ENCODE measurements around the gene MREG. TPM values are rescaled to one million over a fixed set of nuclear protein-coding genes. Genes with fewer than 3 reads are reported as not detected.

The MREG gene
- total and polyA plus RNA-seq, 10 of the 15 experiments (the other 5 are each of a cell fraction or from before 2014, with no cell fraction given): 6.9 to 45.0 (median 28.5) TPM

DNA sequence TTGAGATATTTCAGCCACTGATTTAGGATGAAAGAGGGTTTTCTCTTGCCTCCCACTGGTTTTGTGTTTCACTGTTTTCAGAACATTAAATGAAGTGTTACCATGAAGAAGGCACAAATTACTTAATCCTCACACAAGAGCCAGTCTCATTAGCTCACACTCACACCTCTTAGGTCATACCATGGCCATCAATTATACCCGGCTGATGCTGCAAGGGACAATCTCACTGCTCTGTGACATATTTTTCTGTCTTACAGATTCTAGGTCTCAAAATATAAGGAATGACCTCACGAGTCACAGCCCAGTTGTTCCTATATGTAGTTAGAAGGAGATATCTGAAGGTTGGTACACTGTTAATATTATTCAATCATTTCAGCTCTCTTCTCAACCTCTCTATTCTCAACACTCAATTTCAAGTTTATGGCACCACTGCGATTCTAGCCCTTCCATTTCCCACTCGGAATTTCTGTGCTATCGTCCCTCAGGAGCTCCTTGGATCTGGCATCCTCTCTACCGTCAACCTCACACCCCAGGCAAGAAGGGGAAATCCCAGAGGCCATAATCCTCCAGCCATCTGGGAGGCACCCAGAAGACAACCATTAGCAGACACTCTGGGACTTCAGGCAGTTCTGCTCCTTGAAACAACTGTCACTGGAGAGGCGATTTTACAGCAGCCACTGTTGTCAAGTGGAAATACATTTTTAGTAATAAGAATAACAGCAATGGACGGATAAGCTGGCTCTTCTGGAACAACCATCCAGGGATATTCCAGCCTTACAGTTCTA is 101.9 kb downstream of the MREG start:
- WGBS (ENCODE audit: insufficient coverage, insufficient replicate concordance, low lambda C conversion rate, missing lambda C conversion rate): 44% methylated on average over 8 of the region's 8 CpGs
- H3K27ac ChIP-seq (ENCODE audit: control insufficient read depth, insufficient read depth): no peak overlapping the region
- FAIRE-seq: no peak
- no peak for ATAC-seq
- no peak overlapping the region for H3K4me2 ChIP-seq (ENCODE audit: control insufficient read depth, insufficient read depth)
- in situ Hi-C loops (cut with MboI): loop anchor here (25.0 kb wide), 1 partner anchor 449 kb away; no protein-coding TSS in a partner anchor
- DNase-seq (ENCODE audit: low read depth, low spot score): no peak
- RAD21 ChIA-PET (ENCODE audit: unreplicated experiment): interaction anchor here (1.0 to 3.8 kb wide), 5 partner anchors 10 to 344 kb away, joined by 3 to 23 read pairs (median 5); no protein-coding TSS in a partner anchor
- no TSS peak for BruUV-seq (replicated peaks)
- CTCF ChIA-PET: interaction anchor here (4.8 kb wide), 1 partner anchor 9 kb away, joined by 16 read pairs; no protein-coding TSS in a partner anchor
- SMC1A ChIA-PET (ENCODE audit: uncharacterized antibody, unreplicated experiment): interaction anchor here (0.8 to 15.1 kb wide), 10 partner anchors 9 to 185 kb away, joined by 3 to 185 read pairs (median 7); no protein-coding TSS in a partner anchor
- no peaks in the 10 kb centered on the region for H3K79me2 ChIP-seq (ENCODE audit: control insufficient read depth, insufficient read depth, low read length)
- H3K9me3 ChIP-seq (replicated peaks; ENCODE audit: control insufficient read depth, insufficient read depth, low read length): no peaks in the 10 kb centered on the region; the same call in 2 of the 3 replicates
- H3K9ac ChIP-seq (ENCODE audit: control insufficient read depth, insufficient read depth, low read length): no peak overlapping the region
- no peak overlapping the region for H3K4me3 ChIP-seq
- no peaks in the 10 kb centered on the region for H3K27me3 ChIP-seq (replicated peaks in 1 of 2; ENCODE audit: control insufficient read depth in 2 of 2, insufficient read depth in 2 of 2, low read length in 1 of 2)
- peaks cover 4% of the 10 kb centered on the region; the same call in 1 of the 2 replicates for H3K4me1 ChIP-seq (ENCODE audit: control insufficient read depth, insufficient read depth, low read length)
- no peaks in the 10 kb centered on the region for H3K36me3 ChIP-seq (ENCODE audit: control insufficient read depth in 2 of 2, insufficient read depth in 2 of 2, low read length in 1 of 2)
- POLR2A ChIA-PET: interaction anchor here (1.2 to 1.6 kb wide), 2 partner anchors 9 to 18 kb away, joined by 3 to 4 read pairs; no protein-coding TSS in a partner anchor
- intact Hi-C loops (cut with micrococcal nuclease; ENCODE audit: unreplicated experiment): no loop called here
- no peaks in the 10 kb centered on the region for H4K20me1 ChIP-seq (ENCODE audit: control insufficient read depth, insufficient read depth)
- no peak overlapping the region for H2AFZ ChIP-seq (ENCODE audit: control insufficient read depth, low read depth, low read length)
- TF ChIP-seq NFIC (IDR thresholded peaks at IDR 0.05; ENCODE audit: low read depth, low read length) (no peak), E2F8 (IDR thresholded peaks at IDR 0.05; ENCODE audit: low read depth, partially characterized antibody) (no peak), E2F4 (IDR thresholded peaks at IDR 0.05; ENCODE audit: low read depth, low read length) (no peak), ATF3 (IDR thresholded peaks at IDR 0.05; ENCODE audit: borderline replicate concordance, extremely low read depth, low read depth, low read length) (no peak), EGR1 (IDR thresholded peaks at IDR 0.05; ENCODE audit: borderline replicate concordance in 1 of 2, low read depth in 2 of 2, low read length in 2 of 2) (no peak), NR2C1 (IDR thresholded peaks at IDR 0.05) (no peak), ZBED1 (IDR thresholded peaks at IDR 0.05; ENCODE audit: borderline replicate concordance) (no peak), HCFC1 (IDR thresholded peaks at IDR 0.05; ENCODE audit: low read length) (no peak), TBL1XR1 (IDR thresholded peaks at IDR 0.05; ENCODE audit: low read depth, low read length) (no peak), LARP7 (IDR thresholded peaks at IDR 0.05) (no peak), NKRF (conservative IDR thresholded peaks at IDR 0.05) (no peak), MTA2 (IDR thresholded peaks at IDR 0.05; ENCODE audit: low read depth) (no peak), MEF2B (IDR thresholded peaks at IDR 0.05; ENCODE audit: partially characterized antibody, poor library complexity, severe bottlenecking) (no peak), MTA3 (IDR thresholded peaks at IDR 0.05; ENCODE audit: borderline replicate concordance, low read length) (no peak), RCOR1 (conservative IDR thresholded peaks at IDR 0.05; ENCODE audit: low read depth, low read length) (no peak), IRF4 (IDR thresholded peaks at IDR 0.05; ENCODE audit: low read depth, low read length) (no peak)
